Thoracic aorta (tissue), 2 donors: ENCODE measurements around the gene SNTB2. TPM values are rescaled to one million over a fixed set of nuclear protein-coding genes. Genes with fewer than 3 reads are reported as not detected.

Experiments used
- ATAC-seq: fragments of 150-250 bp; one replicate; pipeline ENCODE4 v1.8.0; 2017; ENCODE audit warnings: low read depth; ENCODE audit not compliant: insufficient number of reproducible peaks, low FRiP score
- DNase-seq: peaks from one replicate; pipeline ENCODE4 v3.0.0-alpha.2; 2020; ENCODE audit warnings: low spot score
- H3K27ac ChIP-seq, 2 donors: fragments of 200-600 bp; sonication (generic); 1 replicate in 1 of 2; 2 replicates in 1 of 2; pipeline ENCODE4 v1.5.1; 2016; ENCODE audit warnings: mild to moderate bottlenecking in 2 of 2, moderate library complexity in 2 of 2
- H3K27me3 ChIP-seq: fragments of 200-600 bp; sonication (generic); replicated peaks from 2 replicates; pipeline ENCODE4 v1.6.0; 2016; ENCODE audit warnings: mild to moderate bottlenecking; ENCODE audit not compliant: insufficient read depth
- H3K36me3 ChIP-seq: fragments of 200-600 bp; sonication (generic); one replicate; pipeline ENCODE4 v1.5.1; 2016
- H3K4me1 ChIP-seq, 2 donors: fragments of 200-600 bp; sonication (generic); 1 replicate in 1 of 2; 2 replicates in 1 of 2; pipeline versions ENCODE4 v1.5.1 to v1.6.0; 2016; ENCODE audit warnings: low read depth in 2 of 2, mild to moderate bottlenecking in 1 of 2; ENCODE audit not compliant: control insufficient read depth in 1 of 2
- H3K4me3 ChIP-seq: fragments of 200-600 bp; sonication (generic); 2 replicates; pipeline ENCODE4 v1.5.1; 2016; ENCODE audit warnings: mild to moderate bottlenecking
- H3K9me3 ChIP-seq: fragments of 200-600 bp; sonication (generic); 2 replicates; pipeline ENCODE4 v1.5.1; 2016
- CTCF ChIP-seq: fragments of 200-600 bp; sonication (generic); IDR thresholded peaks from one replicate; pipeline ENCODE4 v1.5.1; 2019; ENCODE audit warnings: antibody characterized with exemption
- total RNA-seq, 2 donors: library from RNA; depleted of rRNA; stranded (reverse); fragments of >200 nt; gene quantifications; one replicate each; pipeline versions ENCODE4 v1.1.0 to v1.2.3, GENCODE V29; 2016

Gene SNTB2
- total RNA-seq, 2 donors from 2014 or later: 39.4 to 65.5 TPM

- H3K27ac ChIP-seq: no peak overlapping the region
- no peak overlapping the region for H3K4me3 ChIP-seq
- peaks cover 12% of the 10 kb centered on the region for H3K36me3 ChIP-seq
- H3K27me3 ChIP-seq: no peaks in the 10 kb centered on the region
- no peak for ATAC-seq
- no peaks in the 10 kb centered on the region for H3K4me1 ChIP-seq
- no peak for DNase-seq
- TF ChIP-seq CTCF: no peak
- no peaks in the 10 kb centered on the region for H3K9me3 ChIP-seq
Measured at GRCh38 chr16:69346683-69347082, 159.7 kb downstream of the SNTB2 start.

DNA sequence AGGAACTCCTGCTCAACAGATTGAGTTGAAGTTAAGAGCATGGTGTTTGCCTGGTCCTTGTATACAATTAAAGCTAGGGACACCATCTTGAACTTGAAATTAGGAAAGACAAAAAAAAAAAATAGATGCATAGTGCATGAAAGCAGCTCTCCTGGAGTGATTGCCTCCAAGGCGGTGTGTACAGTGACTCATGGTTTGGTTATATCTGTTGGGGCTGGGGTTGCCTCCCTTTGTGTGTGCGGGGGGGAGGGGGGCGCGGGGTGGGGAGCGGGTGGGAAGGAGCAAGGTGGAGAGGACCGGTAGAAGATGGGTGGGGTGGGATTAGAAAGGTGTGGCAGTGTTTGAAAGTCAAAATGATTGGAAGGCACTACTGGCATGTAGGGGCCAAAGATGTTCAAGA, 161.3 kb downstream of the SNTB2 start:
- H3K36me3 ChIP-seq: peaks cover 6% of the 10 kb centered on the region
- DNase-seq (no peak), ATAC-seq (no peak)
- TF ChIP-seq CTCF: no peak
- H3K4me1 ChIP-seq: no peaks in the 10 kb centered on the region
- H3K27ac ChIP-seq: no peak overlapping the region
- H3K27me3 ChIP-seq: no peaks in the 10 kb centered on the region
- H3K4me3 ChIP-seq: no peak overlapping the region
- no peaks in the 10 kb centered on the region for H3K9me3 ChIP-seq

GRCh38 chr16:69349536-69349935, 162.6 kb downstream of the SNTB2 start:
- Histone ChIP-seq H3K27ac (no peak overlapping the region), H3K9me3 (no peaks in the 10 kb centered on the region), H3K4me3 (no peak overlapping the region), H3K36me3 (peaks cover 3% of the 10 kb centered on the region), H3K27me3 (no peaks in the 10 kb centered on the region), H3K4me1 (no peaks in the 10 kb centered on the region)
- DNase-seq: no peak
- TF ChIP-seq CTCF: no peak
- no peak for ATAC-seq

- no peaks in the 10 kb centered on the region for H3K9me3 ChIP-seq
- H3K27ac ChIP-seq: no peak overlapping the region
- no peak for TF ChIP-seq CTCF
- H3K4me1 ChIP-seq: no peaks in the 10 kb centered on the region
- peaks cover 3% of the 10 kb centered on the region for H3K36me3 ChIP-seq
- H3K4me3 ChIP-seq: no peak overlapping the region
- no peak for DNase-seq
- no peak for ATAC-seq
- no peaks in the 10 kb centered on the region for H3K27me3 ChIP-seq
Measured at GRCh38 chr16:69350536-69351133, 163.7 kb downstream of the SNTB2 start.

DNA sequence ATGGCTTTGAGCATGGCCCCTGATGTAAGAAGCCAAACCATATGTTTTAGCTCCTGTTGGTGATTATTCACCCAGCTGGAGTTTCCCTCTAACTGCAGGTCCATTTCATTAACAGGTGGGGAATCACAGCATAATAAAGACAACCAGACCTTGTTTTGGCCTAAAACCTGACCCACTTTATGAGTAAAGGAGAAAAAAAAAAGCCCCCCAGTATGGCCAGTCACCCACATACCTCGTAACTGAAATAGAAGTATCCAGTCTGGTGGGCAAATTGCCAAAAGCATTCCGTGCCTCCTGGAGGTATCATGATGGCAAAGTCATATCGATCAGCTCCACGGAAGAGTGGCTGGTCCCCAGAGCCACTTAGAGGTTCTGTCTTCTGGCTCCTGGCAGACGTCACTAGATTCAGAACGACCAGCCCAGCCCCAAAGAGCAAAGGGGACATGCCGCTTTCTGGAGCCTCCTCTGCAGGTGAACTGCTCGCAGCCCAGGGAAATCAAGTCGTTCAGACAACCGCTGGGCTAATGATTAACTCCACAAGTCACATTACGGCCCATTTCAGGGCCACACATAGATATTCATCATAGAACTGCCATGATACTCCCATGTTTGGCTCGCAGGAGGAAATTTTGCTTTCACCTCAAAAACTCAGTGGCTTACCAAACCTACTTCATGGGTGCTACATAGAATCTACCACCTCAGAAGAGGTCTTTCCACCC, 164.5 kb downstream of the SNTB2 start, which contains the start of gene TMED6:
Gene TMED6, minus strand, starts transcription at position 478 of the 719 bp plus-strand sequence. Its CDS starts 33 bp downstream, at position 445.
- H3K4me1 ChIP-seq: no peaks in the 10 kb centered on the region
- no peak for TF ChIP-seq CTCF
- no peaks in the 10 kb centered on the region for H3K27me3 ChIP-seq
- no peak within 1 kb of the TSS for H3K4me3 ChIP-seq
- no peaks in the 10 kb centered on the region for H3K9me3 ChIP-seq
- H3K27ac ChIP-seq: no peak within 1 kb of the TSS
- no peak for ATAC-seq
- no peak for DNase-seq
- H3K36me3 ChIP-seq: peaks cover 3% of the 10 kb centered on the region

Other genes with a start within 250 kb of the SNTB2 start
- gene HAS3, start 81.5 kb upstream of the SNTB2 start, total RNA-seq: 1 to 10 TPM; 1.8 to 2.7 TPM
- gene CHTF8, start 54.6 kb upstream of the SNTB2 start, total RNA-seq: 10 to 100 TPM; 63.7 to 99.5 TPM
- 10 to 100 TPM; 44.5 to 59.7 TPM for gene UTP4, start 54.5 kb upstream of the SNTB2 start, total RNA-seq
- 10 to 100 TPM; 26.3 to 38.5 TPM for gene VPS4A, start 124.2 kb downstream of the SNTB2 start, total RNA-seq
- 10 to 100 TPM; 24.3 to 25.6 TPM for gene PDF, start 143.4 kb downstream of the SNTB2 start, total RNA-seq
- 10 to 100 TPM; 39.4 to 51.0 TPM for gene COG8, start 152.4 kb downstream of the SNTB2 start, total RNA-seq
- gene NIP7, start 152.6 kb downstream of the SNTB2 start, total RNA-seq: 10 to 100 TPM; 11.0 to 33.4 TPM
- 1 to 10 TPM in 1 of 2 donors, not detected in 1; 1.5 TPM for gene TMED6, start 164.6 kb downstream of the SNTB2 start, total RNA-seq
- gene TERF2, start 198.8 kb downstream of the SNTB2 start, total RNA-seq: 10 to 100 TPM; 33.4 to 47.4 TPM
- 10 to 100 TPM; 12.0 to 54.5 TPM for gene CYB5B, start 237.5 kb downstream of the SNTB2 start, total RNA-seq